HFFc6 (cell line): Measurements from ENCODE around the gene SPOCK1. TPM values are rescaled to one million over a fixed set of nuclear protein-coding genes. Genes with fewer than 3 reads are reported as not detected.

Source experiments
- DNase-seq: peaks from one replicate; pipeline ENCODE4 v3.0.0-alpha.2; 2018
- H3K27ac Mint-ChIP-seq: 2 replicates; pipeline ENCODE4 v1.8.0; 2020; ENCODE audit warnings: mild to moderate bottlenecking, mixed read lengths
- H3K27me3 Mint-ChIP-seq: 2 replicates; pipeline ENCODE4 v1.8.0; 2021; ENCODE audit warnings: mild to moderate bottlenecking, moderate library complexity, mixed read lengths; ENCODE audit not compliant: insufficient read depth
- H3K36me3 Mint-ChIP-seq: 2 replicates; pipeline ENCODE4 v1.8.0; 2021; ENCODE audit warnings: low read depth, mixed read lengths
- H3K4me1 Mint-ChIP-seq: 2 replicates; pipeline ENCODE4 v1.8.0; 2020; ENCODE audit warnings: low read depth, mixed read lengths
- H3K4me3 Mint-ChIP-seq: 2 replicates; pipeline ENCODE4 v1.8.0; 2020; ENCODE audit warnings: mild to moderate bottlenecking, moderate library complexity, mixed read lengths
- H3K9me3 Mint-ChIP-seq: 2 replicates; pipeline ENCODE4 v1.8.0; 2020; ENCODE audit warnings: mild to moderate bottlenecking, mixed read lengths
- CTCF ChIP-seq: fragments of 200-600 bp; sonication (generic); IDR thresholded peaks from 2 replicates; pipeline ENCODE4 v1.5.0; 2021; ENCODE audit warnings: antibody characterized with exemption, mild to moderate bottlenecking
- total RNA-seq, 6 experiments: library from RNA; stranded (reverse); fragmentation: NEBNext Ultra II Directional; extraction: Animal tissue kit (Norgen Biotek cat#: 25700); gene quantifications; 2 replicates in 1 of 6; 3 replicates in 5 of 6; pipeline ENCODE4 v1.2.3, GENCODE V29; 2021

The SPOCK1 gene
- total RNA-seq, 6 experiments from 2014 or later: 111 to 170 (median 125) TPM

DNA sequence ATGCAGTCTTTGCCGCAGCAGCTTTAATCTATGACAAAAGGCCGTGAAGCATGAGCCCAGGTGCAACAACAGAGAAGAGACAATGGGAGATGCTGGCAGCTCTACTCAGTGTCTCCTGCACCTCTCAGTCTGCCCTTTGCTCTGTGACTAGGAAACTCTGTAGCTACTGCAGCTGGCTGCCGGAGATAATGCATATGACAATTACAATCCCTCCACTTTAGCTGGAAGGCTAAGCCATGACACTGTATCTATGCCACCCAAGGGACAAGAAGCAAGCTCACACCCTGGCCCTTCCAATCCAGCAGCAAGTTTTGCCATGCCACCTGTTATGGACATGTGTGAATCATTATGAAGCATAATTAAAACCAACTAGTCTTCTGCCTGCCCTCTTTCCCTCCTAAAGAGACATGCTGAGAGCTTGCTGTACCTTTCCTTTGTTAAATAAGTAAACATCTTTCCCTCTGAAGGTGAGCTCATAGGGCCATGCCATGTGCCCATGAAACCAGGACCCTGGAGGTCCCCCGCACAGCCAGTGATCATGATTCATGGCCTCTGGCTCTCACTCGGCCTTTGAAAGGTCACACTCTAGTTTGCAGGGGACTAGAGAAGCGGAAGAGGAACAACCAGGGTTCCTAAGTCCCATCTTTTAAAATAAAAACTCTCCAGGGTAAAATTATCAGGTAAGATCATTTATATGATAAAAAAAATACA is 219.4 kb downstream of the SPOCK1 start:
- peaks cover 4% of the 10 kb centered on the region; the same call in 1 of the 2 replicates for H3K36me3 Mint-ChIP-seq
- TF ChIP-seq CTCF: no peak
- H3K4me3 Mint-ChIP-seq: no peak overlapping the region
- no peak for DNase-seq
- no peak overlapping the region for H3K27ac Mint-ChIP-seq
- H3K9me3 Mint-ChIP-seq: no peaks in the 10 kb centered on the region
- peaks cover 45% of the 10 kb centered on the region for H3K4me1 Mint-ChIP-seq
- no peaks in the 10 kb centered on the region; the same call in none of the 2 replicates for H3K27me3 Mint-ChIP-seq

GRCh38 chr5:137278476-137278875 is 220.7 kb downstream of the SPOCK1 start:
- DNase-seq: no peak
- no peak overlapping the region for H3K4me3 Mint-ChIP-seq
- TF ChIP-seq CTCF: no peak

GRCh38 chr5:137275083-137275482 is 224.0 kb downstream of the SPOCK1 start:
- Mint-ChIP-seq H3K27me3 (no peaks in the 10 kb centered on the region; the same call in 1 of the 2 replicates), H3K4me1 (peaks cover 40% of the 10 kb centered on the region), H3K9me3 (no peaks in the 10 kb centered on the region), H3K27ac (no peak overlapping the region), H3K4me3 (no peak overlapping the region), H3K36me3 (no peaks in the 10 kb centered on the region; the same call in 1 of the 2 replicates)
- no peak for TF ChIP-seq CTCF
- DNase-seq: no peak

More at GRCh38 chr5:137278476-137278875, 220.7 kb downstream of the SPOCK1 start:
- H3K27me3 Mint-ChIP-seq: no peaks in the 10 kb centered on the region; the same call in none of the 2 replicates
- H3K4me1 Mint-ChIP-seq: peaks cover 54% of the 10 kb centered on the region
- no peaks in the 10 kb centered on the region; the same call in 1 of the 2 replicates for H3K36me3 Mint-ChIP-seq
- H3K9me3 Mint-ChIP-seq: no peaks in the 10 kb centered on the region
- no peak overlapping the region for H3K27ac Mint-ChIP-seq

GRCh38 chr5:137273511-137273910 is 225.6 kb downstream of the SPOCK1 start:
- H3K36me3 Mint-ChIP-seq: no peaks in the 10 kb centered on the region
- DNase-seq: no peak
- H3K27ac Mint-ChIP-seq: no peak overlapping the region
- H3K9me3 Mint-ChIP-seq: no peaks in the 10 kb centered on the region
- H3K27me3 Mint-ChIP-seq: no peaks in the 10 kb centered on the region; the same call in 1 of the 2 replicates
- no peak overlapping the region for H3K4me3 Mint-ChIP-seq
- peaks cover 27% of the 10 kb centered on the region for H3K4me1 Mint-ChIP-seq
- no peak for TF ChIP-seq CTCF

DNA sequence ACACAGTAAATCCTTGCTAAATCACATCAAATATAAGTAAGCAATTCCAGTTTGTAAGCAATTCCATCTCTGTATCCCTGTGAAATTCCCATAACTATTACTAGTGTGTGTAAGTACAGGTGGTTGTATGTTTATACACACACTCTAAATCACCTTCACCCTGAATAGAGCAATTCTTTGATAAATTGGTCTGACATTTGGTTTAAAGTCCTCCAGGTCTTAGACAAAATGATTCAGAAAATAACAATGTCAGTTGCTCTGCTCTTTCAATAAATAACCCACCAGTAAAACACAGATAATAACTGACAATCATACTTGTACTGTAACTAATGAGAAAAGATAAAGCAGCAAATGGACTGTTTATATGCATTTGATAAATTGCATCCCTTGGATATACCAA is 226.3 kb downstream of the SPOCK1 start:
- no peaks in the 10 kb centered on the region; the same call in 1 of the 2 replicates for H3K27me3 Mint-ChIP-seq
- no peak overlapping the region for H3K27ac Mint-ChIP-seq
- no peak for TF ChIP-seq CTCF
- no peak for DNase-seq
- H3K4me3 Mint-ChIP-seq: no peak overlapping the region
- peaks cover 26% of the 10 kb centered on the region for H3K4me1 Mint-ChIP-seq
- H3K9me3 Mint-ChIP-seq: no peaks in the 10 kb centered on the region
- 0 out of 2 replicates have a peak, but pooled peaks cover under 1% of the 10 kb centered on the region for H3K36me3 Mint-ChIP-seq
